HCT116 (cell line): ENCODE measurements around the gene MAPK8. TPM values are rescaled to one million over a fixed set of nuclear protein-coding genes. Genes with fewer than 3 reads are reported as not detected.

Experiments
- ATAC-seq: fragments of 200-7000 bp; cut with Tn5 transposase; 2 replicates; pipeline ENCODE4 v1.9.1; 2020; ENCODE audit warnings: mild to moderate bottlenecking, moderate library complexity
- BruUV-seq: library from RNA; stranded (reverse); fragments of 400-500 nt; replicated peaks from 2 replicates; lab custom pipeline; 2021; lab: Mats Ljungman, UMichigan
- CTCF ChIA-PET: fragments of 300-600 bp; sonication (Branson Sonifier 250); formaldehyde crosslinking; loops from one replicate; lab custom pipeline; 2021; ENCODE audit warnings: antibody characterized with exemption; lab: Charles Lee
- POLR2A ChIA-PET: fragments of 300-600, 350-600 bp; sonication (Branson Sonifier 250); formaldehyde crosslinking; loops from one replicate; lab custom pipeline; 2021; ENCODE audit warnings: antibody characterized with exemption; lab: Charles Lee
- RAD21 ChIA-PET, 2 experiments: fragments of 300-600 bp; sonication (Branson Sonifier 250); formaldehyde crosslinking; loops; one replicate each; lab custom pipeline; 2023; ENCODE audit warnings: low total read pairs in 2 of 2; ENCODE audit not compliant: uncharacterized antibody in 2 of 2, unreplicated experiment in 2 of 2, low non-redundant PET in 1 of 2; lab: Charles Lee
- DNase-seq: peaks from one replicate; pipeline ENCODE4 v3.0.0-alpha.2; 2010; ENCODE audit warnings: low read depth, low spot score
- H2AFZ ChIP-seq: fragments of 200-600 bp; shearing (Covaris generic), sonication (generic); 2 replicates; pipeline ENCODE4 v1.6.1; 2017; ENCODE audit warnings: low read depth, mixed run types, mixed read lengths, antibody characterized with exemption, low read length; ENCODE audit not compliant: poor library complexity, severe bottlenecking
- H3K27ac ChIP-seq: 2 replicates; pipeline ENCODE4 v1.5.1; 2012; ENCODE audit warnings: low read depth, low read length
- H3K27me3 ChIP-seq: fragments of 200-600 bp; sonication (generic); 2 replicates; pipeline ENCODE4 v1.6.1; 2016; ENCODE audit warnings: mixed run types, low read length, mixed read lengths; ENCODE audit not compliant: insufficient read depth
- H3K36me3 ChIP-seq, 2 experiments: fragments of 200-500 bp in 1 of 2; fragments of 200-600 bp in 1 of 2; sonication (Bioruptor generic) in 1 of 2; sonication (generic) in 1 of 2; 2 replicates each; pipeline versions ENCODE4 v1.5.1 to v1.6.1; 2014 to 2016; ENCODE audit warnings: low read length in 2 of 2, inconsistent platforms in 1 of 2, mixed read lengths in 1 of 2, mixed run types in 1 of 2; ENCODE audit not compliant: insufficient read depth in 2 of 2, control insufficient read depth in 1 of 2
- H3K4me1 ChIP-seq, 2 experiments: fragments of 200-600 bp in 1 of 2; sonication (generic) in 1 of 2; 2 replicates each; pipeline versions ENCODE4 v1.5.1 to v1.6.1; 2012 to 2017; ENCODE audit warnings: low read length in 2 of 2, inconsistent platforms in 1 of 2, mild to moderate bottlenecking in 1 of 2, mixed read lengths in 1 of 2, mixed run types in 1 of 2, moderate library complexity in 1 of 2; ENCODE audit not compliant: insufficient read depth in 2 of 2, control insufficient read depth in 1 of 2
- H3K4me2 ChIP-seq: fragments of 200-600 bp; sonication (generic); 2 replicates; pipeline ENCODE4 v1.6.1; 2017; ENCODE audit warnings: mixed run types, low read length, mixed read lengths
- H3K4me3 ChIP-seq, 2 experiments: fragments of 200-600 bp in 1 of 2; sonication (generic) in 1 of 2; replicated peaks in 1 of 2; 2 replicates each; pipeline ENCODE4 v1.5.1; 2011 to 2016; ENCODE audit warnings: low read length in 2 of 2, control low read depth in 1 of 2, low read depth in 1 of 2, mild to moderate bottlenecking in 1 of 2, mixed read lengths in 1 of 2, mixed run types in 1 of 2
- H3K79me2 ChIP-seq: fragments of 200-600 bp; sonication (generic); 2 replicates; pipeline ENCODE4 v1.6.1; 2017; ENCODE audit warnings: mild to moderate bottlenecking, mixed run types, low read length, moderate library complexity, mixed read lengths; ENCODE audit not compliant: insufficient read depth
- H3K9ac ChIP-seq: fragments of 200-600 bp; sonication (generic); 2 replicates; pipeline ENCODE4 v1.6.1; 2016; ENCODE audit warnings: low read length, mixed read lengths
- H3K9me2 ChIP-seq: fragments of 200-600 bp; sonication (generic), shearing (Covaris generic); 2 replicates; pipeline ENCODE4 v1.6.1; 2017; ENCODE audit warnings: mixed run types, mild to moderate bottlenecking, moderate library complexity; ENCODE audit not compliant: insufficient read depth
- H3K9me3 ChIP-seq, 2 experiments: fragments of 200-500 bp in 1 of 2; fragments of 200-600 bp in 1 of 2; sonication (Bioruptor generic) in 1 of 2; sonication (generic) in 1 of 2; 2 replicates each; pipeline ENCODE4 v1.6.1; 2014 to 2017; ENCODE audit warnings: low read length in 2 of 2, mixed read lengths in 2 of 2, inconsistent platforms in 1 of 2, low read depth in 1 of 2, mild to moderate bottlenecking in 1 of 2, mixed run types in 1 of 2, moderate library complexity in 1 of 2; ENCODE audit not compliant: control insufficient read depth in 1 of 2, insufficient read depth in 1 of 2
- H4K20me1 ChIP-seq: fragments of 200-600 bp; sonication (generic), shearing (Covaris generic); 2 replicates; pipeline ENCODE4 v1.6.1; 2017; ENCODE audit warnings: mixed run types, mild to moderate bottlenecking, moderate library complexity; ENCODE audit not compliant: insufficient read depth
- ELF1 ChIP-seq: IDR thresholded peaks from 2 replicates; pipeline ENCODE4 v1.6.1; 2012; ENCODE audit warnings: low read depth, borderline replicate concordance
- SIN3A ChIP-seq: IDR thresholded peaks from 2 replicates; pipeline ENCODE4 v1.6.1; 2012; ENCODE audit warnings: low read depth
- SP1 ChIP-seq: IDR thresholded peaks from 2 replicates; pipeline ENCODE4 v1.6.1; 2012; ENCODE audit warnings: low read depth
- intact Hi-C: fragments of 100-400 bp; cut with micrococcal nuclease; formaldehyde crosslinking; loops from 2 replicates; pipeline ENCODE4 v1.10.0; 2022
- total RNA-seq: library from RNA; stranded (reverse); gene quantifications from one replicate; pipeline ENCODE4 v1.2.1, GENCODE V29; 2021; ENCODE audit not compliant: unreplicated experiment
- TF ChIP-seq, protein P1 (sequence below): IDR thresholded peaks from 2 replicates; pipeline ENCODE4 v1.6.1; 2012; ENCODE audit warnings: low read depth

The MAPK8 gene
- total RNA-seq, 1 experiment from 2014 or later, result 71.0 TPM

DNA sequence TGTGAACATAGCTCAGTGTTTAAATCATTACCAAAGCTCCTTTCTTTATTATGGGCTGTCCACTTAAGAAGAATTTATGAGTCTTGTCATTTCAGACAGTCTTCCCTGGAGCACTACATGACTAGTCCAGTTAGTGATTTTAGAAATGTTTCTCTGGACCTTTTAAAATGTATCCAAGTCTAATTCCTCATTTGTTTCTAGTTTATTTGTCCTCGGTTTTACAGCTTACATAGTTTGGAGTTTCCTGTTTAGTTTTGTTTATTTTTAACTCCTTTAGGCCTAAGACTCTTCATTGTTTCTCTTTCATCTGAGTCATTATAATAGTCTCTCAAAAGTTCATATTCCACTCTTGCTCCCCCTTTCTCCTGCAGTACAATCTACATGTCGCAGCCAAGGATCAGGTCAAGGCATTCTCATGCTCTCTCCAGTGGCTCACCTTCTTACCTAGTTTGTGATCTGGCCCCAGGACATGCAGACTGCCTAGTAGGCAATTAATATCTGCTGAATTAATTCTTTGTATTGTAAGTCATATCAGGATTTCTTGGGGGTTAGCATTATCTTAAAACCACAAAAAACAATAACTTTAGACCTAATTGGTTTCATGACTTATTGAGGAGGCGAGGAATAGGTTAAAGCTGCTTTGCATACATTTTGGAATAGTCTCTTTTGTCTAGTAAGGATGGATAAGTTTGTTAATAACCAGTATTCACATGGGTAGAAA is 93.8 kb downstream of the MAPK8 start:
- TF ChIP-seq SP1, result 0 out of 2 replicates have a peak, but pooled peaks have one; percentile 12
- TF ChIP-seq, protein P1, sequence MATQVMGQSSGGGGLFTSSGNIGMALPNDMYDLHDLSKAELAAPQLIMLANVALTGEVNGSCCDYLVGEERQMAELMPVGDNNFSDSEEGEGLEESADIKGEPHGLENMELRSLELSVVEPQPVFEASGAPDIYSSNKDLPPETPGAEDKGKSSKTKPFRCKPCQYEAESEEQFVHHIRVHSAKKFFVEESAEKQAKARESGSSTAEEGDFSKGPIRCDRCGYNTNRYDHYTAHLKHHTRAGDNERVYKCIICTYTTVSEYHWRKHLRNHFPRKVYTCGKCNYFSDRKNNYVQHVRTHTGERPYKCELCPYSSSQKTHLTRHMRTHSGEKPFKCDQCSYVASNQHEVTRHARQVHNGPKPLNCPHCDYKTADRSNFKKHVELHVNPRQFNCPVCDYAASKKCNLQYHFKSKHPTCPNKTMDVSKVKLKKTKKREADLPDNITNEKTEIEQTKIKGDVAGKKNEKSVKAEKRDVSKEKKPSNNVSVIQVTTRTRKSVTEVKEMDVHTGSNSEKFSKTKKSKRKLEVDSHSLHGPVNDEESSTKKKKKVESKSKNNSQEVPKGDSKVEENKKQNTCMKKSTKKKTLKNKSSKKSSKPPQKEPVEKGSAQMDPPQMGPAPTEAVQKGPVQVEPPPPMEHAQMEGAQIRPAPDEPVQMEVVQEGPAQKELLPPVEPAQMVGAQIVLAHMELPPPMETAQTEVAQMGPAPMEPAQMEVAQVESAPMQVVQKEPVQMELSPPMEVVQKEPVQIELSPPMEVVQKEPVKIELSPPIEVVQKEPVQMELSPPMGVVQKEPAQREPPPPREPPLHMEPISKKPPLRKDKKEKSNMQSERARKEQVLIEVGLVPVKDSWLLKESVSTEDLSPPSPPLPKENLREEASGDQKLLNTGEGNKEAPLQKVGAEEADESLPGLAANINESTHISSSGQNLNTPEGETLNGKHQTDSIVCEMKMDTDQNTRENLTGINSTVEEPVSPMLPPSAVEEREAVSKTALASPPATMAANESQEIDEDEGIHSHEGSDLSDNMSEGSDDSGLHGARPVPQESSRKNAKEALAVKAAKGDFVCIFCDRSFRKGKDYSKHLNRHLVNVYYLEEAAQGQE, result no peak
- TF ChIP-seq, all 23 proteins: peak for 1
- H3K36me3 ChIP-seq, result no peaks in the 10 kb centered on the region
- BruUV-seq, result no TSS peak
- no peak overlapping the region for H3K9ac ChIP-seq
- ChIA-PET POLR2A (no interaction called here), CTCF (no interaction called here), RAD21 (no interaction called here)
- H4K20me1 ChIP-seq, result no peaks in the 10 kb centered on the region
- no peak overlapping the region for H3K27ac ChIP-seq
- intact Hi-C loops, result no loop called here
- 0 out of 2 replicates have a peak, but pooled peaks cover 4% of the 10 kb centered on the region for H3K79me2 ChIP-seq
- no peaks in the 10 kb centered on the region for H3K9me3 ChIP-seq
- 0 out of 2 replicates have a peak overlapping the region, but pooled peaks have one; percentile 2 for H3K4me2 ChIP-seq
- H3K9me2 ChIP-seq, result no peaks in the 10 kb centered on the region
- H3K4me3 ChIP-seq, result no peak overlapping the region
- ATAC-seq (peak; percentile 52), DNase-seq (no peak)
- peaks cover 4 to 13% of the 10 kb centered on the region in 2 experiments; a peak in 2 of 4 replicates for H3K4me1 ChIP-seq
- no peaks in the 10 kb centered on the region for H3K27me3 ChIP-seq
- no peak overlapping the region for H2AFZ ChIP-seq

GRCh38 chr10:48400850-48401220 is 94.4 kb downstream of the MAPK8 start:
- H3K9me3 ChIP-seq, result no peaks in the 10 kb centered on the region
- TF ChIP-seq SIN3A, result no peak
- no peak for TF ChIP-seq ELF1
- no peaks in the 10 kb centered on the region for H3K27me3 ChIP-seq
- peaks cover 4 to 16% of the 10 kb centered on the region in 2 experiments; a peak in 3 of 4 replicates for H3K4me1 ChIP-seq
- BruUV-seq, result no TSS peak
- H3K4me3 ChIP-seq, result no peak overlapping the region
- POLR2A ChIA-PET, result no interaction called here
- H3K27ac ChIP-seq, result no peak overlapping the region
- intact Hi-C loops, result no loop called here
- CTCF ChIA-PET, result no interaction called here
- H2AFZ ChIP-seq, result no peak overlapping the region
- H3K36me3 ChIP-seq, result no peaks in the 10 kb centered on the region
- H3K9ac ChIP-seq, result no peak overlapping the region
- no peak overlapping the region for H3K4me2 ChIP-seq
- 0 out of 2 replicates have a peak, but pooled peaks cover 4% of the 10 kb centered on the region for H3K79me2 ChIP-seq
- RAD21 ChIA-PET, result no interaction called here
- H3K9me2 ChIP-seq, result no peaks in the 10 kb centered on the region
- DNase-seq (no peak), ATAC-seq (no peak)
- no peaks in the 10 kb centered on the region for H4K20me1 ChIP-seq
